ENCODE data around the gene POLR2J3. TPM values are rescaled to one million over a fixed set of nuclear protein-coding genes. Genes with fewer than 3 reads are reported as not detected.
"Not testable (repeated sequence)": the region's sequence is repeated elsewhere in the genome, so short reads cannot be mapped to it uniquely, and the experiment has no call there.

POLR2J3 gene
- total RNA-seq, 2 donors from 2014 or later, result 6.2 to 10.8 TPM

DNA sequence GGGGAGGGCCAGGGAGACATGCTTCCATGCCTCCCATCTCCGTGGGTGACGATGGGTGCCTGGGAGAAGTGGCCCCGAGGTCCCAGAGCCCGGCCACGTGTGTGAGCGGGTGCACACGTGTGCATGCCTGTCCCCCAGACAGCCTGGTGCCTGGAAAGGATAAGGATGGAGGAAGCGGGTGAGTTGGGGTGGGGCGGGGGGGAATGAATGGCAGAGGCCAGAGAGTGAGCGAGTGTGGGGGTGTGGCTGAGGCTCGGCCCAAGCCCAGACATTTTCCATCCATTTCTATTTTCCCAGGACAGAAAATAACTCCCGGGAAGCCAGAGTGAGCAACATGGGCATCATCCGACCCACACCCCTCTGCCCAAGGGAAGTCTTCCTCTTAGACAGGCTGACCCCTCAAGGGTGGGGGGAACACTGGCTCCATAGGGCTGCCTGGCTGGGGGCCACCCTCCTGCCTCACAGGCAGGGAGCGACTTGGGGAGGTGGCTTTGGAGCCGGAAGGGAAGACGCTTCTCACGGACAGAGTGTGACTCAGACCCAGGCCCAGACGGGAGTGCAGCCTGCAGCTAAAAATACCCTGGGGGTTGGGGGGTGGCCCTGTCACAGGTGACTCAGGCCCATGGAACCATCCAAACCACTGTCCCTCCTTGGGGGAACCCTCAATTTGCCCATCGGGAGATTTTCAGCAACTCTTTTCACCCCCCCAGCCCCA lies 32.2 kb upstream of the POLR2J3 start:
- not testable (repeated sequence) for DNase-seq (ENCODE audit: low spot score); H3K36me3 ChIP-seq; H3K27me3 ChIP-seq; H3K4me1 ChIP-seq; H3K9me3 ChIP-seq; H3K27ac ChIP-seq; H3K4me3 ChIP-seq

DNA sequence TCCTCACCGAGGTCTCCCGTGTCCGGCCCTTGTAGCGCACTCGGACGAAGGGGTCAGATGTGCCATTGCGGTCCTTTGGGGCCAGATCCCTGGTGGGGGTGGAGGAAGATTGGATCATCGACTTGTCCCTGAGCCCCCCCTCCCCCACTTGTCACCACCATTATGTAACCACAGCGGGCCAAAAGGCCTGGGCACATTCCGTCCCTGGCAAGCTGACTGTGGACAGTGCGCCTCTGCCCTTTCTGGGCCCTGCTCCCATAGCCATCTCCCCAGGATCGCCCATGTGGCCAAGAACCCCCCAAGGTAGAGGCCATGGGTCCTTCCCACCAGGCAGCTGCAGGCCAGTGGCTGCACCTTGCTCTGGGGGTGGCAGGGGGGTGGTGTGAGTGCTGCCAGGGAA lies 29.9 kb upstream of the POLR2J3 start:
- H3K4me3 ChIP-seq; H3K36me3 ChIP-seq; H3K27me3 ChIP-seq; H3K9me3 ChIP-seq; H3K27ac ChIP-seq; H3K4me1 ChIP-seq; DNase-seq (ENCODE audit: low spot score): not testable (repeated sequence)

DNA sequence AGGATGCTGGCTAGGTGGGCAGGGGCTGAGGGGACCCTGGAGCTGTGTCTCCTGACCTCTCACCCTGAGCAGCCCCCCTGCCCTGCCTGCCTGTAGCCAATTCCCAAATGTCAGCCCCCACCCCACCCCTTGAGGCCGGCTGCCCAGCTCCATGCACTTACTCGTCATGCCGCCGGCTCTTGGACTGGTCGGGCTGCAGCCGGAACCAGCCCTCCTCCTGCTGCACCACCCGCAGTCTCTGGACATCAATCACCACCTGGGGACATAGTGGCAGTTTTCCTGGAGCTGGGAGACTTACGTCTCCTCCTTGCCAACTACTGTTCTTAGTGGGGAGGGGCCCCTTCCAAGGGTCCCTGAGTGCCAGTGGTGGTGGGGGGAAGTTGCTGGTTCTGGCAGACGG lies 27.3 kb upstream of the POLR2J3 start:
- H3K36me3 ChIP-seq; H3K9me3 ChIP-seq; DNase-seq (ENCODE audit: low spot score); H3K4me3 ChIP-seq; H3K27me3 ChIP-seq; H3K4me1 ChIP-seq; H3K27ac ChIP-seq: not testable (repeated sequence)

DNA sequence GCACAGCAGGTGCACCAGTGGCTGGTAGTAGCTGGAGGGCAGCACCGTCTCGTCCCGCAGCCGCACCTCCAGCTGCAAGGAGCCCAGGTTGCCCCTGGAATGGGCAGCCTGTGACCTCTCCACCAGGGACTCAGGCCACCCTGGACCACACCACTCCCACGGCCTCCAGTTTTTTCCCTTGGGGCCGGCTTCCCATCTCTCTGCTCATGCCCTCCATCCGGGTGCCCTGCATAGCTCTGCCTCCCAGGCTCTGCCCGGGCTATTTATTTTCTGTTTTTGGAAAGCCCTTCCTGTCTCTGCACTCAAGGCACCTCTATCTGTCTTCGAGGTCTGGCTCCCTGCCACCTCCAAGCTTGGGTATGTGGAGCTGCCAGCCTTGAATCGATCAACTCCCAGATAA lies 23.7 kb upstream of the POLR2J3 start:
- not testable (repeated sequence) for H3K4me1 ChIP-seq; DNase-seq (ENCODE audit: low spot score); H3K4me3 ChIP-seq; H3K27me3 ChIP-seq; H3K27ac ChIP-seq; H3K36me3 ChIP-seq; H3K9me3 ChIP-seq

DNA sequence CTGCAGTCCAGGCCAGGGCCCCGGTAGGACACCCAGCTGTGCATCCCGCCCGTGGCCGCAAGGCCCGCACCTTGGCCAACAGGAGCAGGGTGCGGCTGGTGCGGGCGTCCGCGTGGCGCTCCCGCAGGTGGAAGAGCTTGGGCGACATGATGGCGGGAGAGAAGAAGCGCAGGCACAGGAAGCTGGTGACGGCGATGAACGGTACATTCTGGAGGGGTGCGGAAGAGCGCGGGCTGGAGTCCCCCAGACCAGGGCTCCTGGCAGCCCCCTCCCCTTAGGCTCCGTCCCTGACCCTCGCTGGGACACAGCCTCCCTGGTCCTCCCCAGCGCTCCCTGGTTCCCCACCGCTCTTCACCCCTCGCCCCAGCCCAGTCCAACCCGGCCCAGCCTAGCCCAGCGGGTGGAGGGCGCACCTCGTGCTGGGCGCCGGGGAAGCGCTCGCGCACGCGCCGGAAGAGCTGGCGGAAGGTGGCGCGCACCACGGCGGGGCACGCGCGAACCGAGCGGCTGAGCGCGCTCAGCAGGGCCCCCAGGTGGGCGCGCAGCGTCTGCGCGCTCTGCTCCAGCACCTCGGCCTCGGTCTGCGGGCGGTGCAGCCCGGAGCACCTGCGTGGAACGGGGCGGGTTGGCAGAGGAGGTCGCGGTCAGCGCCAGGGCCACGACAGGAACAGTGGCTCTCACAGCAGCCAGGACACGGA lies 21.4 kb upstream of the POLR2J3 start:
- H3K4me3 ChIP-seq; H3K36me3 ChIP-seq; DNase-seq (ENCODE audit: low spot score); H3K9me3 ChIP-seq; H3K27ac ChIP-seq; H3K4me1 ChIP-seq; H3K27me3 ChIP-seq: not testable (repeated sequence)

DNA sequence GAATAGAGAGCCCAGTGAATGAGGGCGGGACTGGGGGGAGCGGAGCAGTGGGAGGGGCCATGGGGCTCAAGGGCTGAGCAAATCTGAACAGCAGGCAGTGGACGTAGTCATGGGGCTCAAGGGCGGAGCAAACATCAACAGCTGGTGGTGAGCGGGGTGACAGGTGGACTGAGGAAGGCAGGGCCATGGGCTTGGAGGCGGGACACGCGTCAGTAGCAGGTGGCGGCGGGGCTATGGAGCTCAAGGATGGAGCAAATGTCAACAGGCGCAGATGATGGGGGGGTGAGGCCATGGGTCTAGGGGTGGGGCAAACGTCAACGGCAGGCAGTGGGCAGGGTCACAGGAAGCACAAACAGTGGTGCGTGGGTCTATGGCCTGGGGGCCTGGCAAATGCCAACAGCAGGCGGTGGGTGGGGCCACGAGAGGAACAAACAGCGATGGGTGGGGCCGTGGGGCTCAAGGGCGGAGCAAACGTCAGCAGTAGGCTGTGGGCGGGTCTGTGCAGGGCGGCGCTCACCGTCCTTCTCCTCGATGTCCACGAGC lies 20.2 kb upstream of the POLR2J3 start:
- not testable (repeated sequence) for H3K27me3 ChIP-seq, H3K36me3 ChIP-seq, H3K4me1 ChIP-seq, H3K4me3 ChIP-seq, H3K9me3 ChIP-seq, H3K27ac ChIP-seq
- peak; percentile 59 for DNase-seq (ENCODE audit: low spot score)

DNA sequence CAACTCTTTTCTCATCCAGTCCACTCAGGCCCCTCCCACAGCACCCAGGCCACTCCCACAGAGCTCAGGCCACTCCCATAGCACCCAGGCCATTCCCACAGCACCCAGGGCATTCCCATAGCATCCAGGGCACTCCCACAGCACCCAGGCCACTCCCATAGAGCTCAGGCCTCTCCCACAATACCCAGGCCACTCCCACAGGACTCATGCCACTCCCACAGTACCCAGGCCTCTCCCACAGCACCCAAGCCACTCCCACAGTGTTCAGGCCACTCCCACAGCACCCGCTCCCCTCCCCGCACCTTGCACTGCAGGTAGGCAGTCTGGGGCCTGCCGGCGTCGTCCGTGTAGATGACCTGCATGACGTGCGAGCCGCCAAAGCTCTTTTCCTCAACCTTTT lies 17.5 kb upstream of the POLR2J3 start:
- not testable (repeated sequence) for H3K36me3 ChIP-seq; H3K27ac ChIP-seq; H3K4me1 ChIP-seq; H3K4me3 ChIP-seq; H3K9me3 ChIP-seq; DNase-seq (ENCODE audit: low spot score); H3K27me3 ChIP-seq

DNA sequence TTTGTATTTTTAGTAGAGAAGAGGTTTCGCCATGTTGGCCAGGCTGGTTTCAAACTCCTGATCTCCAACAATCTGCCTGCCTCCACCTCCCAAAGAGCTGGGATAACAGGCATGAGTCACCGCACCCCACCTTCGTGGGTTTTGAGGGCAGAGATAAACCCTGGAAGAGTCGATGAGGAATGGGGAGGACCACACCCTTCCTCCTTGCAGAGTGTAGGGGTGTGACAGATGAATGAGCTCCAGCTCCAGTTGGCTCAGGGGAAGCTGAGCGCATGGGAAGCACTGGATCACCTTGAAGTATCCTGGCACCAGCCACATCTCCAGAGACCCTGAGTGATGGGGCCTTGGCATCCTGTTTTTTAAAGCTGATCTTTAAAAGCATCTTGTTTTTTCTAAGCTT lies 11.1 kb upstream of the POLR2J3 start:
- H3K9me3 ChIP-seq; H3K4me3 ChIP-seq; H3K27ac ChIP-seq; H3K36me3 ChIP-seq; H3K4me1 ChIP-seq; DNase-seq (ENCODE audit: low spot score); H3K27me3 ChIP-seq: not testable (repeated sequence)

DNA sequence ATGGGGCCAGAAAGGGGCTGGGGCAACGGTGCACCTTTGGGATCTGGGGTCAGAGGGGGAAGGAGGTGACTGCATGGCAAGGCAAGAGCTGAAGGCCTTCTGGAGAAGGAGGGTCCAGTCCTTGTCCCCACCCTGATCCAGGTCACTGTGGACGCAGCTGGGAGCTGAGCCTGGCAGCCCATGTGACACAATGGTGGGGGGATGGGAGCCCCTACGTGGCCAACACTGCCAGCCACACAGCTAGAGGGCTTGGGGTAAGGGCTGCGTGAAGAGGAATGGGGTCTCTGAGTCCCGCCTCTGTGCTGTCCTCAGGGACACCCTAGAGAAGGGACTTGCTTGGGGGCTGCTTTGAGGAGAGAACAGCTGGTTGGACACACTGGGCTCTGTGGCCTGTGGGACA lies 9.3 kb upstream of the POLR2J3 start:
- H3K4me1 ChIP-seq; H3K9me3 ChIP-seq; H3K27ac ChIP-seq; DNase-seq (ENCODE audit: low spot score); H3K36me3 ChIP-seq; H3K4me3 ChIP-seq; H3K27me3 ChIP-seq: not testable (repeated sequence)

DNA sequence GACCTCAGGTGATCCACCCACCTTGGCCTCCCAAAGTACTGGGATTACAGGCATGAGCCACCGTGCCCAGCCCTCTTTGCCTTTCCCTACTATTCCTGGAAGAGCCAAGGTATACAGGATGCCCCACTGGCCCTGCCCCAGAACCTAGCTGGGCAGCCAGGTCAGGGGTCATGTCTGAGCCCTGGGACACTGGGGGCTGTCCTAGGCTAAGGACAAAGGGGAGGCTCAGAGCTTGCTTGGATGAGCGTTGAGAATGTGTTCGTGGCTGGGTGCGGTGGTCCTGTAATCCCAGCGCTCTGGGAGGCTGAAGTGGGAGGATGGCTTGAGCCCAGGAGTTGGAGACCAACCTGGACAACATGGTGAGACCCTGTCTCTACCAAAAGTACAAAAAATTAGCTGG lies 6.1 kb upstream of the POLR2J3 start:
- H3K27me3 ChIP-seq; H3K4me1 ChIP-seq; DNase-seq (ENCODE audit: low spot score); H3K4me3 ChIP-seq; H3K36me3 ChIP-seq; H3K27ac ChIP-seq; H3K9me3 ChIP-seq: not testable (repeated sequence)

DNA sequence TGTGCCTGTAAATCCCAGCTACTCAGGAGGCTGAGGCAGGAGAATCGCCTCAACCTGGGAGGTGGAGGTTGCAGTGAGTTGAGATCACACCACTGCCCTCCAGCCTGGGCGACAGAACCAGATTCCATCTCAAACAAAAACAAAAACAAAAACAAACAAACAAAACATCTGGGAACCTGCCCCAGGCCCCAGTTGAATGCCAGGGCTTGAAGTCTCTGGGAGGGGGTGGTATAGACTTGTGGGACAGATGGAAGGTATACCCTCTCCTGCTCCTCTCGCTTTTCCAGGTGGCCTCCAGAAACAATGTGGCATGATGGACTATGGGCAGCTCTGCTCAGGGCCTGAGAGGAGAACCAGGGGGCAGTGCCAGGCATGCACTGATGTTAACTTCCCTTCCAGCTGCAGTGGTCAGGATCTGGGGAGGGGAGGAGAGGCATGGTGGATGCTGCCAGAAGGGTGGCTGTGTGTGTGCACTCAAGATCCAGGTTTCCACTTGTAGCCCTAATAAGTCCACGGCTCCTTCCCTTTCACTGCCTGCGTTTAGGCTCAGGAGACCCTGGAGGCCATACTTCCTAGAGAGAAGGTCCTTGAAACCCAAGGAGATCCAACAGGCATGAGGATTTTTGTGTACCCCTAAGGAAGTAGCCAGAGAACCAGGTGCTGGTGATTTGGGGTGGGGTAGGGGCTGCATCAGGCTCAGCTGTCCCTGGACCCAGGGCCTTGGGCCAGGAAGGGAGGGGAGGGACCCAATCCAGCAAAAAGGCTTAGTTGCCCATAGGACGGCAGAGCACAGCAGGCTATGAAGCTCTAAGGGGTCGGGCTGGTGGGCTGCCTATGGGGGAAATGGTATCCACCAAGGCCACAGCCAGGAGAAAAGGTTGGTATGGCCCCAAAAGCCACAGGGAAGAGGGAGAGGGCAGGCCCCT lies 5.2 kb upstream of the POLR2J3 start:
- not testable (repeated sequence) for H3K4me3 ChIP-seq; H3K36me3 ChIP-seq; H3K4me1 ChIP-seq; H3K9me3 ChIP-seq; H3K27ac ChIP-seq; DNase-seq (ENCODE audit: low spot score); H3K27me3 ChIP-seq

DNA sequence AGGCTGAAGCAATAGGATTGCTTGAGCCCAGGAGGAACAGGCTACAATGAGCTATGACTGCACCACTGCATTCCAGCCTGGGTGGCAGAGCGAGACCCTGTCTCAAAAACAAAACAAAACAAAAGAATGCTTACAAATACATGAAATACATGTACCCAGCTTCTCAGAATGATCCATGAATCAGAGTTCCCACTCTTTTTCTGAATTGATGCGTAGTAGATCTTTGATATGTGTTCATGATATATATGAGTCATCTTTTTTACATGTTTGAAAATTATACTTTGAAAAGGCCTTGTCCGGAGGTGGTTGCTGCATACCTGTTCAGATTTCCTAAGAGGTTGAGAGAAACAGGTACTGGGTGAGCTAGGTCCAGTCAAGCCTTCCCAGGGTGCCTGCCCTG lies 4.0 kb upstream of the POLR2J3 start:
- H3K4me1 ChIP-seq; H3K4me3 ChIP-seq; DNase-seq (ENCODE audit: low spot score); H3K36me3 ChIP-seq; H3K27me3 ChIP-seq; H3K27ac ChIP-seq; H3K9me3 ChIP-seq: not testable (repeated sequence)

DNA sequence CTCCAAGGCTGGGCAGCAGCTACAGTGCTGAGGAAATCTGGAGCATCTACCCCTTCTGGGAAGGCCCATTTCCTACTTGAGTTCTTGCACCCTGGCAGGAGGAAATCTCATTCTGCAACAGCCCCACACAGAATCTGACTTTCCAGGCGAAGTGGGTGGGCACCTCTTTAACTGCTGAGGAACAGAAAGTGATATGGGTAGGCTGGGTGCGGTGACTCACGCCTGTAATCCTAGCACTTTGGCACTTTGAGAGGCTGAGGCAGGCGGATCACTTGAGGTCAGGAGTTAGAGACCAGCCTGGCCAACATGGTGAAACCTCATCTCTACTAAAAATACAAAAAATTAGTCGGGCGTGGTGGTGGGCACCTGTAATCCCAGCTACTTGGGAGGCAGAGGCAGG lies 2.2 kb upstream of the POLR2J3 start:
- not testable (repeated sequence) for DNase-seq (ENCODE audit: low spot score); H3K4me1 ChIP-seq; H3K4me3 ChIP-seq; H3K27me3 ChIP-seq; H3K9me3 ChIP-seq; H3K36me3 ChIP-seq; H3K27ac ChIP-seq

DNA sequence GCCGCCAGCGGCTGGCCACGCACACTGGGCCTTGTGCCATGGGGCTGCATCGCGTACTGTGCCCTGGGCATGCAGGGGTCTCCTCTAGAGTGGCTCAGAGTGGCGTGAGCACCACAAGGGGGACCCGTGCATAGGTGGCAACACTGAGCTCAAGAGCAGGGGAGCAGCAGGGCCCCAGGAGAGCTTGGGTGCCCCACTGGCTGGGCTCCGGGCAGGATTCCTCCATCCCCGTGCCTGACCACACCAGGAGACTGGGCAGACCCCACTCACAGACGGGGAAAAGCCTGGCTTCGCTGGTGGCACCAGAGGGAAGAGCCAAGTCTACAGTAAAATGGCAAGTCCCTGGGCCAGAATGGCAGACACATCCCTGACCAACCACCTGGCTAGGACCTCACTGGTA lies 3.8 kb downstream of the POLR2J3 start:
- not testable (repeated sequence) for H3K27me3 ChIP-seq; H3K9me3 ChIP-seq; H3K36me3 ChIP-seq; H3K4me3 ChIP-seq; H3K4me1 ChIP-seq; H3K27ac ChIP-seq; DNase-seq (ENCODE audit: low spot score)

Measured in right atrium auricular region (tissue), 2 donors.